ENCODE results near the gene DPP9.
"Not testable (repeated sequence)": the region's sequence is repeated elsewhere in the genome, so short reads cannot be mapped to it uniquely, and the experiment has no call there.

DPP9 gene

DNA sequence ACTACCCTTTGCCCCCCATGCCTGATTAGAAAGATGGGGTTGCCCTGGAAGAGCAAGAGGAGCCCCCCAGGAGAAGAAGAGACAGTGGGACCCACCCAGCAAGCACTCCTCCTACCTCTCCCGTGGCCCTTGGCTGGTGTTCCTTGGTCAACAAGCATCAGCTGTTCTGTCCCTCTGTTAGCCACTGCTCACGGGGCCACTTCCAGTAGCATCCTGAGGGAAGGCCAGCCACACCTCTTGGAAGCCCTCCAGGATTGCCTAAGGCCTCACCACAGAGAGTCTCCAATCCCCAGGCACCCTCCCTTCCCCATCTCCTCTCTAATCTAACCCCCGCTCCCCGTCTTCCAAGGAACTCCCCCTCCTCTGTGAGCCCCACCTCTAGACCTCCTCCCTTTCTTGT, 15.1 kb upstream of the DPP9 start:
- no peak for DNase-seq

DNA sequence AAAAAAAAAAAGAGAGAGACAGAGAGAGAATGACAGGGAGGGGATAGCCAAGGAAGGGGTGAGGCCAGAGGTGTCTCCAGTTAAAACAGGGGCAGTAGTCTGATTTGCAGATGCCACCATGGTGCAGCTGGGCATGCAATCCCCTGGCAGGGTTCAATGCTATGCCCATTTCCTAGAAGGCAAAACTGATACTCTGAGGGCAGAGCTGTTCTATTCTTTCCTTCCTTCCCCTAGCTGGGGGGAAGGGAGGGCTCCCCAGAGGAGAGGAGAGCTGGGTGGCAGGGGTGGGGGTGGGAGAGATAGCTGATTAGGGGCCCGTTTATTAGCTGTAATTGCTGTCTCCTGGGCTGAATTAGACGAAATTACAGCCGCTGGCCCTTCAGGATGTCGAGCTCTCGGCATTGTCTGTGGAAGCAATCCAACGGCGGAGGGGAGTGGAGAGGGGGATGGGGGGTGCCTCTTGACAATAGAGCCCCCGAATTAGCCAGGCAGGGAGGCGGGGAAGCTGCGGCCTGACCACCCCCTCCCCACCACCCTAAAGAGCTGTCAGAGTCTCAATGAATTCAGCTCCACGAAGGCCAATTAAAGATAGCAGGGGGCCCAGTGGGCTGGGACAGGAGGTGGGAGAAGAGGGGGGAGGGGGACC, 14.4 kb upstream of the DPP9 start:
- DNase-seq: no peak

DNA sequence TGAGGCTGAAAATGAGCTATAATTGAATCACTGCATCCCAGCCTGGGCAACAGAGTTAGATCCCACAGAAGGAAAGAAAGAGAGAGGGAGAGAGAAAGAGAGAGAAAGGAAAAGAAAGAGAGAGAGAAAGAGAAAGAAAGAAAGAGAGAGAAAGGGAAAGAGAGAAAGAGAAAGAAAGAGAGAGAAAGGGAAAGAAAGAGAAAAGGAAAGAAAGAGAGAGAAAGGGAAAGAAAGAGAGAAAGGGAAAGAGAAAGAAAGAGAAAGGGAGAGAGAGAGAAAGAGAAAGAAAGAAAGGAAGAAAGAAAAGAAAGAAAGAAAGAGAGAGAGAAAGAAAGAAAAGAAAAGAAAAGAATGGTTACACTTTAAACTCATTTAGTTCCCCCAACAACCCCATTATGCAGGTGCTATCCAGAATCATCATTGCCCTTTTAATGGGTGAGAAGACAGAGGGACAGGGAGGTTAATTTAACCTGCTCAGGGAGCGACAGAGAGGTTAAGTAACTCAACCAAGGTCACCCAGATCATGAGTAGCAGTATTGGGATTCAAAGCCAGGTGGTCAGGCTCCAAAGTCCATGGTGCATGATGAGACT, 10.2 kb upstream of the DPP9 start:
- no peak for DNase-seq

DNA sequence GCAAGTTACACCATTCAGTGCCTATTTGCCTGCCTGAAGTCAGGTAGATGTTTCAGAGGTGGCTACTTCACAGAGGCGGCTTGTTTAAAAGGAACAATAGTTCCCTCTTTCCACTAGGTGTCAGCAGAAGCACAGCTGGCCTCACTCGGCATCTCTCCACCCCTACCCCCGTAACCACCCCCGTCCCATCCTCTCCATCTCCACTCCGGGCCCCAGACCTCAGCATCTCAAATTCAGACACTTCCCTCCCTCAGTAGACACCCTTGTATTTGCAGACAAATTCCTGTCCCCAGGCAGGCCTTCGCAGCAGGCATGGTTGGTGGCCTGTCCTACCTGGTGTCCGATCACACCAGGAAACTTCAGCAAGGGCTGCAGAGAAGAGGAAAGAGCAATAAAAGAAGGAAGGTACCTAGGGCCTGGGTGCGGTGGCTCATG, 9.1 kb upstream of the DPP9 start:
- peak; percentile 76 to 79 for DNase-seq

DNA sequence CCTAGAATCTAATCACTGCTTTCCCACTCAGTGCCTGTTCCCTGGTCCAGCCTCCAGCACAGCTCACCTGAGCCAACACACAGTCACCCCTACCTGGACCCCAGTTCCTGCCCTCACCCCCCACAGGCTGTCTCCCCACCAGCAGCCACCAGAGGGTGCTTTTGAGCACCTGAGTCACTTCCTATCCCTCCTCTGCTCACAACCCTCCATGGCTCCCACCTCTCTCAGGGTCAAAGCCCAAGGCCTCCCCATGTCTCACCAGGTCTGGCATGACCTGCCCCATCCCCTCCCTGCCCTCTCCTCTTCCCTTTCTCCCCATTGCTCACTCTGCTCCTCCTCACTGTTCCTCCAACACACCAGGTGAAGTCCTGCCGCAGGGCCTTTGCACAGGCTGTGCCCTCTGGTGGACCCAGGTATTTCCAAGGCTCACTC, 7.1 kb upstream of the DPP9 start:
- DNase-seq: peak; percentile 9 to 26

DNA sequence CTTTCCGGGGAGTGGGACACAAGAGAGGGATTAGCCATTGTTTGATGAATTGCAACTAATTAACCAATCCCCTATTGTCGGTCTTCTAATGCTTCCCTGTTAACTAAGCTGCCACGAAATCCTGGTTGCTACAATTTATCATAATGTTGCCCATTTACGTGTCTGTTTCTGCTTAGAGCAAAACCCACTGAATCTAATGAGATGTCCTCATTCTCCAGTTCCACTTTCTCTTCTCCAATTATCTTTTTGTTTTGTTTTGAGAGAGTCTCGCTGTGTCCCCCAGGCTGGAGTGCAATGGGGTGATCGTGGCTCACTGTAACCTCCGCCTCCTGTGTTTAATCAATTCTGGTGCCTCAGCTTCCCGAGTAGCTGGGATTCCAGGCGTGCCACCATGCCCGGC, 5.2 kb upstream of the DPP9 start:
- no peak for DNase-seq

DNA sequence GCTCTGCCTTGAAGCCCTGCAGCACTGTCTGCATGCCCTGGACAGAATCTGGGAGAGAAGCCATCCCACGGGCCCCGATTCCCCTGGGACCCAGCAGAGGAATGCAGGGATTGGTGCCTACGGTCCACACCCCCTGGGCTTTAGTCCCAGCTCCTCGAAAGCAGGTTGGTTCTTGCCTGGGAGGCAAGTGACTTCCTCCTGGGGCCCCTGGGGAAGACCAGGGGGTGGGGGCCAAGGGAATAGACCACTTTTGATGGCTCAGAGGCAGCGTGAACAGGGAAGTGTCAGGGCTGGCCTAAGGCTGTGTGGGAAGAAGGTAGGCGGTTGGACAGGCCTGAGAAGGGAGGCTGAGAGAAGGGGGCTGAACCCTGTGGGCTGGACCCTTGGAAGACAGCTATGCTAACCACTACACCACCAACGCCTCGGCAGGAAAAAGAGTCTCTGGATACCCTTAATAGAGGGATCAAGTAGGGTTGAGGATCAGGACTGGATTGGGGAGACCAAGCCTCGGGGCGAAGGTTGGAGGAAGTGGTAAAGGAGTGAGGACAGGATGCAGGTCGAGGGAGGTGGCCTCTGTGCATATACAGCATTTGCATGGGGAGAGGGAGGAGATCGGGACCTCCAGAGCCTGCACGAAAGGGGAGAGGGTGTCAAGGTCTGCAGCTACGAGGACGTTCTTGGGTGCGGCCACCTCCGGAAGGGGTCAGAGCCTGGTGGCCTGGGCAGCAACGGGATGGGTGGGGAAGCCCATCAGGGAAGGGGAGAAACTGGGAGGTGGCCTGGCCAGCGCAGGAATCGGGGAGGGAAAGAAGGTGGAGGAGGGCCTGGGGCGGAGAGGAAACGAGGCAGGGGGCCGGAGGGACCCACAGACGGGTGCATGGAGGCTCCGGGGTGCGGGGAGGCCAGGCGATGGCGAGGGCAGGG, 709 bp downstream of the DPP9 start:
- DNase-seq: no peak

DNA sequence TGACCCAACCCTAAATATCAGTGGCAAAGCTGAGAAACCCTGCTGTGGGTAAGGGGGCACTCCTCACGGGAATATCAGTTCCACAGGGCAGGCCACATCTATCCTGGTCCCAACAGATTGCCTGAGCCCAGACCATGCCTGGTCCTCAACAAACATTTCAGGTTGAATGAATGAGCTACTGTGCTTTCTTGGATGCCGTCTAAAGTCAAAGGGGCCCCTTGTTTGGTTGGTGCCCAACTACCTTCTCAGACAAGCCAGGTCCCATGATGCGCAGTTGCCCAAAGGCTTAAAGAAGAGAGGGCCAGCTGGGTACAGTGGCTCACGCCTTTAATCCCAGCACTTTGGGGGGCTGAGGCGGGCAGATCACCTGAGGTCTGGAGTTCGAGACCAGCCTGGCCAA, 2.4 kb downstream of the DPP9 start:
- no peak for DNase-seq

DNA sequence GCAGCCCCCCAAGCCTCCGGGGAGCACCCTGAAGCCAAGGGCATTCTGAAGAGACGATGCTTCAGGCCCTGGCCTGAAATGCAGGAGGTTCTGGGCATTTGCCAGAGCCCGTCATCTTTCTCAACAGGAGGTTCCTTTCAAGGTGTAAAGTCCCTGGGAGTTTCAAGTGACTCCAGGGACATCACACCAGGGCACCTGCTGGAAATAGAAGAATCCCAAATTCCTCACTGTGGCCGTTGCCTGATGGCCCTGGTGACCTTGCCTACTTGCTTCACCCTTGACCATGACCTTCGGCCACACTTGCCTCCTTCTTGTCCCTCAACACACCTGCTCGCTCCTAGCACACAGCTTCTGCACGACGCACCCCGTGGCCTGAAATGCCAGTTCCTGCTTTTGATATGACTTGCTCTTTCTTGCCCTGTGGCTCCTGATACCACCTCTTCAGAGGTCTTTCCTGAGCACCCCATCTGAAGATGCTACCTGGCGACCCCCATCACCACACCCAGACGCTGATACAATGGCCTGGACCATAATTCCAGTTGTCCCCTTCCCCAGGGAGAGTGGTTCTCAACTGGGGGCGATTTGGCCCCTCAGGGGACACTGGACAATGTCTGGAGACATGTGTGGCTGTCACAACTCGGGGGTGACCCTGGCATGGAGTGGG, 3.5 kb downstream of the DPP9 start:
- no peak for DNase-seq

DNA sequence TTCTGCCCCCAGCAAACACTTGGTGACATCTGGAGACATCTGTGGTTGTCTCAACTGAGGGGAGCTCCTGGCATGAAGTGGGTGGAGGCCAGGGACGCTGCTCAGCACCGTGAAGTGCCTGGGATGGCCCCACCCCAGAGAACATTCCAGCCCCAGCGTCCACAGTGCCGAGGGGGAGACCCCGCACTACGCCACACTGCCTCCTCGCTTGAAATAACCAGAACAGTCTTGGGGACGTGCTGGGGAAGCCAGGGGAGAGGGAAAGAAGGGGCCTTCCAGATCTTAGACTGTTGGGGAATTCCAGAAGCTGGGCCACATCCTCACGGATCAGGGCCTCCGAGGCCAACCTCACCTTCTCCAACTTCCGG, 4.2 kb downstream of the DPP9 start:
- no peak for DNase-seq

DNA sequence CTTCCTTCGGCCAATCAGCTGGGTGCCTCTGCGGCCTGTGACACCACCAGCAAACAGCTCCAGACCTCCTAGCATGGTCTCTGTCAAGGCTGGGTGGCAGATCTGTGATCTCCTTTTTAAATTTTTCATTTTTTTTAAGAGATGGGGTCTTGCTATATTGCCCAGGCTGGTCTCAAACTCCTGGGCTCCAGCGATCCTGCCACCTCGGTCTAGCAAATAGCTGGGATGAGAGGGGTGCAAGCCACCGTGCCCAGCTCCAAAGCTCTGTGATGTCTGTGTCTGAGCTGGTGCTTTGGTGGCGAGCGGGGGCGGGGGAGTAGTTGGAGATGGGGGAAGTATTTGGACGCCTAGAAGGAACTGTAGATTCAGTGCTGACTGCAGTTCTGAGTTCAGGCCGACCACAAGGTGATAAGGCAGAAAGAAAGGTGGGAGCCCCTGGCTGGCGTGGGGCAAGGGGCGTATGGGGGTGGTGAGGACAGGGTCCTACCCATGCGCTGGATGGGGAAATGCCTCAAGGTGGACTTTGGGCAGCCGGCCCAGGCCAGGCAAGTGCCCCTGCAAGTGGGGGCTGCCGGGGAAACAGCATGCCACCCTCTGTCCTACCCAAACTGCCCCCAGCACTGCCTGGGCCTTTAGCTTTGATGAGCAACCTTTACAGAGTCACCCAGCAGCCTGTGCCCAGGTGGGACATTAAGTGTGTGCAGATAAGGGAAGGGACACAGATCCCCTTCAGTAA, 5.5 kb downstream of the DPP9 start:
- no peak for DNase-seq

DNA sequence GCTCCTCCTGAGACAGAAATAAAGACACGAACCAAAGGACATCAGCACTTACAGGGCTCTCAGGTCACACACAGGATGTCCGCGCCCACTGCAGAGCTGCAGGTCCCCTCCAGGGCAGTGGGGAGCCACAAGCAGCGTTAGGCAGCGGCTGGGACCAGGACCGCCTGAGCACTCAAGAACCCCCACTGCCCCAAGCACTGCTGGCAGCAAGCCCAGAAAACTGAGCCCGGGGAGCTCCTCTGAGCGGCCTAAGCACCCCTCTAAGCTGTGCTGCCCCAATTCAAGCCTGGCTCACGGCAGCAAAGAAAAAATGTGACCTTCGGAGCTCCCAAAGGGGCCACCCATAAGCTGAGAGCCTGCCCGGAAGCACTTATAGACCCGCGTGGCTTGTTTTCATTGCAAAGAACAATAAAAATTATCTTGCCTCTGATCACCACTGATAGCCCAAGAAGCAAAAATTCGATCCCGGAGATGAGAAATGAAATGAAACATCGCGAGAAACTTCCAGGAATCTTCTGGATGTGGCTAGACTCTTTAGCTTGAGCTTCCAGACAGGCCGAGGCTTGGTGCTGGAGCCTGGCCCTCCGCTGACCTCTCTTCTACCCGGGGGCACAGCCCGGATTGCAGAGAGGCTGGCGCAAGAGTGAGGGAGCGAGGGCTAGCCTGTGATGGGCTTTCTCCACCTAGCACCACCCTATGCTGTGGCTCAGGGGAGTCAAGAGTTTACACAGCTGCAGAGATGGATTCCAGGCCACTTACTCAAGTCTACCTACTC, 6.3 kb downstream of the DPP9 start:
- DNase-seq: no peak

DNA sequence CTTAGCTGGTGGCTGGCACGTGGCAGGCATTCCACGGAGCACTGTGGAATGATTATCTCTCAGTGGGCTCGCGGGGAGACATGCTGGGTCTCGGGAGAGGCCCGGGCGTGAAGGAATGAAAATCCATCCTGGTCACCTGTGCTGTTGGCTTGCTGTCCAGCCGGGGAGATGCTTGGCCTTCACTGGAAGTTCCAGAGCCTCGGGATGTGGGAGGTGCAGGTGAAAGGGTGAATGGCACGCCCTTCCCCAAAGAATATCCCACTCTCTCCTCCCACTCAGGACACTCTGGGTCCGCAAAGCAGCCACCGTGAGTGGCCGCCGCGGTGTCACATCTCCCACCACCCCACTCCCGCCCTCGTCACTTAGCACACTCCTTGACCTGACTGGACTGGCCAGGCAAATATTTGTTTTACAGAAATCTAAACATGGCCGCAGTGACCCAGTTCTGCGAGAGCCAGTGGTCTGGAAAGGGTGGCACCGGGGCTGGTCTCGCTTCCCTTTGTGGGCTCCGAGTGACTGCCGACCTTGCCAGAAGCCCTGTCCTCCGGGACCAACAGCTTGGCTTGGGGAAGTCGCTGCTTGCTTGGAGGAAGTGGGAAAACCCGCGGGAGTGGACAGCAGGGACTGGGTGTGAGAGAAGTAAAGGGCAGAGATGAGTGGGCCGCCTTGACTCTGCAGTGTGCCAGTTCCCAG, 8.0 kb downstream of the DPP9 start:
- DNase-seq: no peak

DNA sequence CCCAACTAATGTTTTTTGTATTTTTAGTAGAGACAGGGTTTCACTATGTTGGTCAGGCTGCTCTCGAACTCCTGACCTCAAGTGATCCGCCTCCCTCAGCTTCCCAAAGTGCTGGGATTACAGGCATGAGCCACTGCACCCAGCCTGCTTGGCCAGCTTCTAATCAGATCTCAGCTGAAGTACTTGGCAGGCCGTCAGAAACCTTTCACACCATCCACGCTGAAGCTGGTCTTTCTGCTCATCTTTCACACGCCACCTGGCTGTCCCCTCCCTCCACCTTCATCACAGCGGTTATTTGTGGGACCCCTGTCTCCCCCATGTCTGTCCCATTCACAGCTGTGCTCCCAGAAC, 8.5 kb downstream of the DPP9 start:
- not testable (repeated sequence) for DNase-seq

DNA sequence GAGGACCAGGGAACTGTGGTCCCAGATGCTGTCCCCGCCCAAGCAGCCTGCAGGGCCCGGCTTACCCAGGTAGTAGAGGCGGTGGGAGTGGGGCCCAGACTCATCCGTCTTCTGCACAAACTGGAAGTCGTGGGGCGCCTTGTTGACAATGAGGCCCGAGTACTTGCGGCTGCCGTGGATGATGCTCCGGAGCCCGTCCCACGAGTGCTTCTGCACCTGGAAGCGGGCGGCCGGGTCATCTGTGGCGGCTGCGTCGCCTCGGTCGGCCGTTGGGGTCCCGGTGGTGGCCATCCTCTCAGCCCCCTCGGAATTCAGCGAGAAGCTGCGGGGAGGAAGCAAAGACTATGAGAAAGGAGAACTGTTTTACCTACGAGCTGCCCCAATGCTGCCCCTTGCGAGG, 9.6 kb downstream of the DPP9 start:
- no peak for DNase-seq

DNA sequence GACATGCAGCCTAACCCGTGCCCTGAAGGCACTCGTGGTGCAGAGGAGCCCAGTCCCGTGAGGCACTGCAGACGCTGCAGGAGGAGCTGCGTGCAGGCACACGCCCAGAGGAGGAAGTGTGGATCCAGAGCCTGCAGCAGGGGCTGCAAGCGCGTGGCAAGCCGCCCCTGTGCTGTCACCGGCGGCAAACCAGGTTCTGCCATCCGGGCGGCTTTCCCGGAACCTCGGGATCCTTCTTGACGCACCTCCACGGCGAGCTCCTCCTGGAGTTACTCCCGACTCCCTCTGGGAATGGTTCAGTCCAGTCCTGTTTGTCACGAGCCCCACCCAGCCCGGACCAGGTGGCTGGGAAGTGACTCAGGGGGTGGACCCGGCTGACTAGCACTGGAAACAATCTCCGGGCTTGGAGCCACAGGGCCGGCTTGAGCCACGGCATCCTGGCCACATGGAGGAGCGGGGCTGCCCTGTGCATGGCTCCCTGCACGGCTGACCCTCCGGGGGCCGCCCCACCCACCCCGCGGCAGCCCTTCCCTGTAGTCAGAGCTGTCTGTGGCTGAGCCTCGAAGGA, 10.2 kb downstream of the DPP9 start:
- DNase-seq: no peak

DNA sequence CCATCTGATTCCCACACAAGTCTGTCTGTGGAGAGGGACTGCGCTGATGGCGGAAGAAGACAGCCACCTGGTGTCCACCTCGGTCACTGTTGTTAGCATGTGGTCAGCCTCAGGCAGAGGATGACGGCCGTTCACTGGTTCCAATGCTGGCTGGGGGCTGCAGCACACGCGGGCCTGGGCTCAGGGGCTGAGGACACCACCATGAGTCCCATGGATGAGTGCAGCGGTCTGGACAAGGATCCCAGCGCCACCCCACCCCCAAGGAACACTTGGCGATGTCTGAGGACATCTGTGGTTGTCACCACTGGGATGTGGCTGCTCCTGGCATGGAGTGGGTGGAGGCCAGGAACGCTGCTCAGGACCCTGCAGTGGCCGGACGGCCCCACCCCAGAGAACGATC, 10.9 kb downstream of the DPP9 start:
- no peak for DNase-seq

DNA sequence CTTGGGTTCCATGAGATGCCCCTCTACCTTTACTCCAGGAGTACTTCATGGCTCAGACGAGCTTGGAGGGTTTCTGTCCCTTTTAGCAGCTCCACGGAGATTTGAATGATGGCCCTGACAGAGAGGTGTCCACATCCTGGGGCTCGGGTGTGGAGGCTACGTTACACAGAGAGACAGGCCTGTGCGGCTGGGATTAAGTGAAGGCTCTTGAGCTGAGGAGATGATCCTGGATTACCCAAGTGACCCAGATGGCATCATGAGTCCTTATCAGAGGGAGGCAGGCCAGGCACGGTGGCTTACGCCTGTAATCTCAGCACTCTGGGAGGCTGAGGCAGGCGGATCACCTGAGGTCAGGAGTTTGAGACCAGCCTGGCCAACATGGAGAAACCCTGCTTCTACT, 12.4 kb downstream of the DPP9 start:
- no peak for DNase-seq

DNA sequence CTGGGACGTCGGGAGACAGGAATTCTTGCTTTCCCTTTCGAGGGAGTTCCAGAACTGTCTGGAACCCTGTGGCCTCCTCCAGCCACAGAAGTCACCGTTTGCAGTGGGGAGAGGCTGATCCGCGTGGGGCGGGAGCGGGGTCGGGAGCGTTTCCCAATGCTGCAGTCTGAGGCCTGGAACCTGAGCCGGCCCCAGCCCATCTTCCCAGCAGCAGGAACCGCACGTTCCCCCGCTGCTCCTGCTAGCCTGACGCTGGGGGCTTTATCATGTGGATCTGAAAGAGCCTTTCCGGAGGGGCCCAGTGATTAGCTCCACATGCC, 13.4 kb downstream of the DPP9 start:
- DNase-seq: no peak

DNA sequence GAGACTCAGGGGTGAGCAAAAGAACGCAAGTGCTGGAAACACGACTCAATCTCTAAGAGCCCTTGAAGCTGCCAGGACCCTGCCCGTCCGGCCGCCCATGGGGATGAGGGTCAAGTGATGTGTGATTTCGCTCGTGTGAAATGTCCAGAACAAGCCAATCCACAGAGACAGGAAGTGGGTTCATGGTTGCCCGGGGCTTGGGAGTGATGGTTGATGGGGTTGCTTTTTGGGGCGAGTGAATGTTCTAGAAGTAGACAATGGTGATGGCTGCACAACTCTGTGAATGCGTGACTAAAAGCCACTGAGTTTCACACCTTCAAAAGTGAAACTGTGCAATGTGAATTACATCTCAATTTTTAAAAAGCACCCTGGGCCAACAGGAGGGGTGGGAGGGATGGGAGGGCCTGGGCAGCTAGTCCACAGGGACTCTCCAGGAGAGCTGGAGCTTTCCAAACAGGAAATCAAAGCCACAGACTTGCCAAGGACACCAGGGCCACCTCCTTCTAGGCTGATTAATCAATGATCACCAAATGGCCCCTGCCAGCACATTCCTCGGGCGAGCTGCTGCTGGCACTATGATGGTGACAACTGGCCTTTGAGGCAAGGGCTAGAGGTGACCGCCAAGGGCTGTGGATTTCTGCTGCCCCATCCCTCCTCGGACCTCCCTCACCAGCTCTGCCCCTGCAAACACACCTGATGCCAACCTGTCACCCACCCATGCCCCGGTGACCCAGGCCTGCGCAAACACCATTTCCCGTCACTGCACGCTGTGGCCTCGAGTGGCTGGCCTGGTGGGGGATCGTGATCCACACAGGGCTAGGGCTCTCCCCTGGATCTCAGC, 14.0 kb downstream of the DPP9 start:
- DNase-seq: no peak
